K562 (cell line): ENCODE measurements around the gene OR10S1. TPM values are rescaled to one million over a fixed set of nuclear protein-coding genes. Genes with fewer than 3 reads are reported as not detected.

Experiments used
- ATAC-seq: fragments of 200-7000 bp; cut with Tn5 transposase; 3 replicates; pipeline ENCODE4 v1.9.1; 2020; ENCODE audit warnings: moderate library complexity
- BruUV-seq: library from RNA; stranded (reverse); fragments of 400-500 nt; replicated peaks from 2 replicates; lab custom pipeline; 2021; lab: Mats Ljungman, UMichigan
- CTCF ChIA-PET: fragments of 300-600 bp; formaldehyde crosslinking; extraction: SDS; loops from one replicate; lab custom pipeline; 2021; ENCODE audit warnings: low intra/inter-chr PET ratio; lab: Yijun Ruan, JAX
- POLR2A ChIA-PET: fragments of 300-600, 350-650 bp; sonication (Branson Sonifier 250); formaldehyde crosslinking; extraction: SDS; loops from one replicate; lab custom pipeline; 2021; ENCODE audit warnings: antibody characterized with exemption, inconsistent platforms; lab: Yijun Ruan, JAX
- DNase-seq, 4 experiments: peaks; one replicate each; pipeline versions ENCODE4 v3.0.0 to v3.0.0-alpha.2; 2011 to 2018; ENCODE audit warnings: low spot score in 3 of 4, mixed read lengths in 3 of 4; ENCODE audit errors: extremely low read depth in 1 of 4
- FAIRE-seq: peaks from 2 replicates; lab custom pipeline; 2011; peaks lifted over from hg19 to GRCh38; lab: Jason Lieb, UNC
- H2AFZ ChIP-seq: 2 replicates; pipeline ENCODE4 v1.6.0; 2011; ENCODE audit warnings: low read depth, low read length, control low read depth, inconsistent platforms
- H3K27ac ChIP-seq: fragments of 200-600 bp; 3 replicates; pipeline ENCODE4 v1.8.0; 2011; ENCODE audit warnings: low read depth, mild to moderate bottlenecking, control low read depth, inconsistent platforms, low read length, moderate library complexity, mixed read lengths; ENCODE audit errors: extremely low read depth
- H3K27me3 ChIP-seq, 2 experiments: fragments of 300-600 bp in 1 of 2; 2 replicates in 1 of 2; 3 replicates in 1 of 2; pipeline versions ENCODE4 v1.6.0 to v1.8.0; 2011; ENCODE audit warnings: inconsistent platforms in 2 of 2, low read length in 2 of 2, mild to moderate bottlenecking in 1 of 2, mixed read lengths in 1 of 2, moderate library complexity in 1 of 2; ENCODE audit not compliant: control insufficient read depth in 2 of 2, insufficient read depth in 2 of 2
- H3K36me3 ChIP-seq: fragments of 300-600 bp; 3 replicates; pipeline ENCODE4 v1.8.0; 2011; ENCODE audit warnings: mild to moderate bottlenecking, low read length, inconsistent platforms; ENCODE audit not compliant: control insufficient read depth, insufficient read depth
- H3K4me1 ChIP-seq, 2 experiments: fragments of 200-600 bp in 1 of 2; replicated peaks in 1 of 2; 2 replicates in 1 of 2; 3 replicates in 1 of 2; pipeline versions ENCODE4 v1.5.1 to v1.8.0; 2011; ENCODE audit warnings: inconsistent platforms in 2 of 2, low read length in 2 of 2, mild to moderate bottlenecking in 1 of 2, mixed read lengths in 1 of 2, moderate library complexity in 1 of 2; ENCODE audit not compliant: control insufficient read depth in 2 of 2, insufficient read depth in 2 of 2
- H3K4me2 ChIP-seq: 2 replicates; pipeline ENCODE4 v1.6.1; 2011; ENCODE audit warnings: low read length, control low read depth, inconsistent platforms, mixed read lengths; ENCODE audit not compliant: insufficient read depth
- H3K4me3 ChIP-seq: fragments of 200-600 bp; sonication (generic), shearing (Covaris generic); 2 replicates; pipeline ENCODE4 v1.5.1; 2016; ENCODE audit warnings: control low read depth, inconsistent platforms
- H3K79me2 ChIP-seq: fragments of 200-600 bp; 3 replicates; pipeline ENCODE4 v1.8.0; 2011; ENCODE audit warnings: low read length, inconsistent platforms; ENCODE audit not compliant: control insufficient read depth, insufficient read depth
- H3K9ac ChIP-seq, 2 experiments: 2 replicates each; pipeline versions ENCODE4 v1.6.0 to v1.6.1; 2011; ENCODE audit warnings: low read depth in 2 of 2, low read length in 2 of 2, control low read depth in 1 of 2, inconsistent platforms in 1 of 2, mild to moderate bottlenecking in 1 of 2, mixed read lengths in 1 of 2; ENCODE audit not compliant: insufficient read depth in 1 of 2
- H3K9me1 ChIP-seq: one replicate; pipeline ENCODE4 v1.6.0; 2011; ENCODE audit warnings: inconsistent platforms, mild to moderate bottlenecking, low read length, moderate library complexity; ENCODE audit not compliant: control insufficient read depth, insufficient read depth
- H3K9me3 ChIP-seq: replicated peaks from 2 replicates; pipeline ENCODE4 v1.5.1; 2011; ENCODE audit warnings: low read depth, low read length, inconsistent platforms; ENCODE audit not compliant: control insufficient read depth, insufficient read depth
- H4K20me1 ChIP-seq: replicated peaks from 2 replicates; pipeline ENCODE4 v1.6.1; 2011; ENCODE audit warnings: low read length, inconsistent platforms, mixed read lengths; ENCODE audit not compliant: control insufficient read depth, insufficient read depth
- FOXP1 ChIP-seq: sonication (generic); formaldehyde crosslinking; IDR thresholded peaks from 2 replicates; pipeline ENCODE4 v1.8.0; 2022; ENCODE audit warnings: mild to moderate bottlenecking, missing genetic modification reagents
- GABPB1 ChIP-seq: sonication (generic); formaldehyde crosslinking; IDR thresholded peaks from 2 replicates; pipeline ENCODE4 v1.8.0; 2022; ENCODE audit warnings: mild to moderate bottlenecking, missing genetic modification reagents
- NR2C2 ChIP-seq, 2 experiments: fragments of 200-800 bp in 1 of 2; sonication (Bioruptor generic) in 1 of 2; sonication (generic) in 1 of 2; formaldehyde crosslinking in 1 of 2; IDR thresholded peaks; 2 replicates each; pipeline versions ENCODE4 v1.6.1 to v1.8.0; 2016 to 2022; ENCODE audit warnings: mild to moderate bottlenecking in 1 of 2, missing compliant biosample characterization in 1 of 2, missing genetic modification characterization in 1 of 2, missing genetic modification reagents in 1 of 2
- RBM25 ChIP-seq: fragments of 200-400 bp; formaldehyde crosslinking; IDR thresholded peaks from 2 replicates; pipeline ENCODE4 v1.6.1; 2018; ENCODE audit warnings: low read length, low read depth, moderate library complexity; ENCODE audit not compliant: severe bottlenecking
- SREBF2 ChIP-seq: sonication (generic); formaldehyde crosslinking; IDR thresholded peaks from 2 replicates; pipeline ENCODE4 v1.4.0; 2020; ENCODE audit warnings: mild to moderate bottlenecking, missing genetic modification reagents
- ZBTB17 ChIP-seq: fragments of 450-650 bp; formaldehyde crosslinking; IDR thresholded peaks from 2 replicates; pipeline ENCODE4 v1.4.0; 2020; ENCODE audit warnings: mild to moderate bottlenecking
- ZNF146 ChIP-seq: IDR thresholded peaks from one replicate; pipeline ENCODE4 v1.6.1; 2018; ENCODE audit warnings: missing compliant biosample characterization; ENCODE audit not compliant: unreplicated experiment
- in situ Hi-C: fragments of 300-500 bp; cut with MboI; formaldehyde crosslinking; loops from 4 replicates; pipeline ENCODE4 v1.15.0; 2018; ENCODE audit warnings: inconsistent platforms, mixed read lengths
- intact Hi-C: fragments of 100-400 bp; cut with micrococcal nuclease; formaldehyde crosslinking; loops from 2 replicates; pipeline ENCODE4 v1.14.2; 2022
- polyA plus RNA-seq, 8 experiments: library from polyadenylated mRNA; depleted of rRNA in 4 of 8; stranded (reverse) in 5 of 8; unstranded in 3 of 8; fragments of >200 nt; fragmentation: Nextera tagmentation in 2 of 8; fragmentation: Illumina TruSeq in 1 of 8; extraction: Ambion mirVana in 2 of 8; extraction: Trizol in 1 of 8; gene quantifications; 2 replicates each; pipeline versions ENCODE4 v1.2.1 to v1.2.3, GENCODE V29; 2011 to 2014; ENCODE audit warnings: inconsistent platforms in 1 of 8, missing spikeins in 1 of 8
- total RNA-seq, 7 experiments: library from RNA; depleted of rRNA in 6 of 7; stranded (reverse); fragments of >200 nt in 6 of 7; fragmentation: Illumina TruSeq in 2 of 7; extraction: Trizol in 2 of 7; gene quantifications; 2 replicates each; pipeline versions ENCODE4 v1.2.1 to v1.2.3, GENCODE V29; 2011 to 2021; ENCODE audit warnings: low replicate concordance in 1 of 7
- TF ChIP-seq, protein P1 (sequence below), 2 experiments: fragments of 200-800 bp in 1 of 2; sonication (Bioruptor generic) in 1 of 2; sonication (generic) in 1 of 2; formaldehyde crosslinking in 1 of 2; IDR thresholded peaks in 1 of 2; conservative IDR thresholded peaks in 1 of 2; 2 replicates each; pipeline versions ENCODE4 v1.5.0 to v1.6.1; 2016 to 2020; ENCODE audit warnings: missing compliant biosample characterization in 1 of 2, missing genetic modification characterization in 1 of 2, missing genetic modification reagents in 1 of 2
- TF ChIP-seq, protein P2 (sequence below): sonication (generic); formaldehyde crosslinking; IDR thresholded peaks from 2 replicates; pipeline ENCODE4 v1.8.0; 2022; ENCODE audit warnings: mild to moderate bottlenecking, missing genetic modification reagents, borderline replicate concordance

OR10S1 gene
- total and polyA plus RNA-seq, 9 of the 15 experiments (the other 6 are each of a cell fraction or from before 2014, with no cell fraction given), result not detected

DNA sequence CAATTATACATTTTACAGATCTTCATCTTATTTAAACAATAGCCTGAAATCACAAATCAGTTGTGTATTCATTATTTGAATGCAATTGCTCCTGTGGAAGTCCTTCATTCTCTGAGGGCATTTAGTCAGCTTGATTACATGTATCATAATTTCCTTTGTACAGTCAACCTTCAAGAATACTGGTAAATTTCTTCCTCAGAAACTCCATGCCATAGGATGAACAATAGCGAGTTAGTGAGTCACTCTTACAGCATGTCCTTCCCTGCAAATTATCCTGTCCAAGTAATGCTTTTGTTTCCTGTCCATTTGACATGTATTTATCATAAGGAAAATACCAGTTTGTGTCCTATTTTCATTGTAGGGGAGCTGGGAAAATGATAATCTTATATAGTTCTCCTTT is 3.8 kb downstream of the OR10S1 start (continued):
- TF ChIP-seq, protein P1, sequence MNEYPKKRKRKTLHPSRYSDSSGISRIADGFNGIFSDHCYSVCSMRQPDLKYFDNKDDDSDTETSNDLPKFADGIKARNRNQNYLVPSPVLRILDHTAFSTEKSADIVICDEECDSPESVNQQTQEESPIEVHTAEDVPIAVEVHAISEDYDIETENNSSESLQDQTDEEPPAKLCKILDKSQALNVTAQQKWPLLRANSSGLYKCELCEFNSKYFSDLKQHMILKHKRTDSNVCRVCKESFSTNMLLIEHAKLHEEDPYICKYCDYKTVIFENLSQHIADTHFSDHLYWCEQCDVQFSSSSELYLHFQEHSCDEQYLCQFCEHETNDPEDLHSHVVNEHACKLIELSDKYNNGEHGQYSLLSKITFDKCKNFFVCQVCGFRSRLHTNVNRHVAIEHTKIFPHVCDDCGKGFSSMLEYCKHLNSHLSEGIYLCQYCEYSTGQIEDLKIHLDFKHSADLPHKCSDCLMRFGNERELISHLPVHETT (CRISPR knock-in tag; conservative IDR thresholded peaks at IDR 0.05 in 1 of 2, IDR thresholded peaks at IDR 0.05 in 1 of 2), result no peak
- TF ChIP-seq, protein P2, sequence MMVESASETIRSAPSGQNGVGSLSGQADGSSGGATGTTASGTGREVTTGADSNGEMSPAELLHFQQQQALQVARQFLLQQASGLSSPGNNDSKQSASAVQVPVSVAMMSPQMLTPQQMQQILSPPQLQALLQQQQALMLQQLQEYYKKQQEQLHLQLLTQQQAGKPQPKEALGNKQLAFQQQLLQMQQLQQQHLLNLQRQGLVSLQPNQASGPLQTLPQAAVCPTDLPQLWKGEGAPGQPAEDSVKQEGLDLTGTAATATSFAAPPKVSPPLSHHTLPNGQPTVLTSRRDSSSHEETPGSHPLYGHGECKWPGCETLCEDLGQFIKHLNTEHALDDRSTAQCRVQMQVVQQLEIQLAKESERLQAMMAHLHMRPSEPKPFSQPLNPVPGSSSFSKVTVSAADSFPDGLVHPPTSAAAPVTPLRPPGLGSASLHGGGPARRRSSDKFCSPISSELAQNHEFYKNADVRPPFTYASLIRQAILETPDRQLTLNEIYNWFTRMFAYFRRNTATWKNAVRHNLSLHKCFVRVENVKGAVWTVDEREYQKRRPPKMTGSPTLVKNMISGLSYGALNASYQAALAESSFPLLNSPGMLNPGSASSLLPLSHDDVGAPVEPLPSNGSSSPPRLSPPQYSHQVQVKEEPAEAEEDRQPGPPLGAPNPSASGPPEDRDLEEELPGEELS (CRISPR knock-in tag), result no peak
- TF ChIP-seq NR2C2 (CRISPR knock-in tag; IDR thresholded peaks at IDR 0.05), result no peak
- no peak for TF ChIP-seq NR2C2 (tag; IDR thresholded peaks at IDR 0.05)

DNA sequence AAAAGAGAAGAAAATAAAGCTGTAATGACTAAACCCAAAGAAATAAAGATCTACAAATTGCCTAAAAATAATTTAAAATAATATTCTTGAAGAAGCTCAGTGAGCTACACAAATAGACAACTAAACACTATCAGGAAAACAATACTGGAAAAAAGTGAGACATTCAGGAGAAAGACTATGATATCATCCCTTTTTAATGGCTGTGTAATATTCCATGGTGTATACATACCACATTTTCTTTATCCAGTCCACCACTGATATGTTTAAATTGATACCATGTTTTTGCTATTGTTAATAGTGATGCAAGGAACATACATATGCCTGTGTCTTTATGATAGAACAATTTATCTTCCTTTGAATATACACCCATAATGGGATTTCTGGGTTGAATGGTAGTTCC is 20.8 kb downstream of the OR10S1 start:
- no peak overlapping the region for H2AFZ ChIP-seq
- H3K27me3 ChIP-seq, result no peaks in the 10 kb centered on the region
- no peak overlapping the region for H3K4me2 ChIP-seq
- H3K4me1 ChIP-seq, result no peaks in the 10 kb centered on the region
- H3K27ac ChIP-seq, result no peak overlapping the region
- no peaks in the 10 kb centered on the region for H3K9me1 ChIP-seq
- POLR2A ChIA-PET, result interaction anchor here (1.1 kb wide), 1 partner anchor 13 kb away, joined by 3 read pairs; the partner anchor contains the start of gene OR6T1
- H3K36me3 ChIP-seq, result no peaks in the 10 kb centered on the region
- in situ Hi-C loops (no loop called here), intact Hi-C loops (no loop called here)
- no TSS peak for BruUV-seq
- ATAC-seq, result no peak
- no peaks in the 10 kb centered on the region for H3K79me2 ChIP-seq
- H3K9ac ChIP-seq, result no peak overlapping the region
- H3K9me3 ChIP-seq, result no peaks in the 10 kb centered on the region
- no peak overlapping the region for H3K4me3 ChIP-seq
- DNase-seq, result no peak
- no peaks in the 10 kb centered on the region for H4K20me1 ChIP-seq
- no peak for FAIRE-seq
- CTCF ChIA-PET, result no interaction called here
- TF ChIP-seq RBM25, result peak; percentile 62
- TF ChIP-seq SREBF2 (CRISPR knock-in tag), result no peak
- no peak for TF ChIP-seq GABPB1 (CRISPR knock-in tag)
- TF ChIP-seq ZBTB17 (CRISPR knock-in tag), result no peak
- TF ChIP-seq FOXP1 (CRISPR knock-in tag), result no peak
- peak; percentile 63 for TF ChIP-seq ZNF146 (CRISPR knock-in tag)
